H1 (cell line): Measurements from ENCODE around the gene AKR1C1. TPM values are rescaled to one million over a fixed set of nuclear protein-coding genes. Genes with fewer than 3 reads are reported as not detected.

ENCODE experiments used
- CTCF ChIA-PET: fragments of 300-600 bp; sonication (Branson Sonifier 250); formaldehyde crosslinking; loops from one replicate; lab custom pipeline; 2021; ENCODE audit not compliant: partially characterized antibody; lab: Charles Lee
- POLR2A ChIA-PET: fragments of 300-600 bp; sonication (Branson Sonifier 250); formaldehyde crosslinking; loops from one replicate; lab custom pipeline; 2021; ENCODE audit warnings: inconsistent platforms; ENCODE audit not compliant: partially characterized antibody; lab: Charles Lee
- DNase-seq, 2 experiments: peaks; one replicate each; pipeline versions ENCODE4 v3.0.0 to v3.0.0-alpha.2; 2010 to 2022; ENCODE audit warnings: low spot score in 2 of 2, low read depth in 1 of 2, mixed read lengths in 1 of 2
- FAIRE-seq: peaks from 2 replicates; lab custom pipeline; 2011; peaks lifted over from hg19 to GRCh38; lab: Jason Lieb, UNC
- H2AFZ ChIP-seq: 2 replicates; pipeline ENCODE4 v1.8.1; 2012; ENCODE audit warnings: low read length, inconsistent platforms
- H2AK5ac ChIP-seq: 2 replicates; pipeline ENCODE4 v1.6.1; 2013; ENCODE audit warnings: low read depth, low read length
- H2BK120ac ChIP-seq: replicated peaks from 2 replicates; pipeline ENCODE3; 2013; ENCODE audit warnings: low read depth, low read length, inconsistent platforms
- H2BK12ac ChIP-seq: 2 replicates; pipeline ENCODE4 v1.6.1; 2013; ENCODE audit warnings: low read depth, low read length
- H2BK15ac ChIP-seq: 2 replicates; pipeline ENCODE4 v1.6.1; 2013; ENCODE audit warnings: low read length
- H2BK20ac ChIP-seq: 2 replicates; pipeline ENCODE4 v1.6.1; 2013; ENCODE audit warnings: low read length
- H2BK5ac ChIP-seq: 2 replicates; pipeline ENCODE4 v1.6.1; 2013; ENCODE audit warnings: low read depth, low read length
- H3K14ac ChIP-seq: 2 replicates; pipeline ENCODE4 v1.6.1; 2013; ENCODE audit warnings: inconsistent platforms; ENCODE audit not compliant: insufficient read length
- H3K18ac ChIP-seq: 2 replicates; pipeline ENCODE4 v1.6.1; 2013; ENCODE audit warnings: low read length; ENCODE audit errors: extremely low read depth
- H3K23ac ChIP-seq: 2 replicates; pipeline ENCODE4 v1.6.1; 2013; ENCODE audit warnings: inconsistent platforms; ENCODE audit not compliant: insufficient read length
- H3K23me2 ChIP-seq: 2 replicates; pipeline ENCODE4 v1.6.1; 2013; ENCODE audit warnings: low read depth, low read length
- H3K27ac ChIP-seq: 2 replicates; pipeline ENCODE4 v1.6.1; 2011; ENCODE audit warnings: low read depth, low read length, inconsistent platforms
- H3K27me3 ChIP-seq, 4 experiments: replicated peaks in 1 of 4; 1 replicate in 1 of 4; 2 replicates in 3 of 4; pipeline versions ENCODE4 v1.6.1 to v1.8.1; 2011 to 2013; ENCODE audit warnings: low read length in 3 of 4, mild to moderate bottlenecking in 3 of 4, inconsistent platforms in 2 of 4, mixed read lengths in 2 of 4, moderate library complexity in 1 of 4; ENCODE audit not compliant: control insufficient read depth in 3 of 4, insufficient read depth in 3 of 4; ENCODE audit errors: extremely low read depth in 1 of 4
- H3K36me3 ChIP-seq, 4 experiments: 2 replicates each; pipeline versions ENCODE4 v1.6.1 to v1.8.1; 2011 to 2013; ENCODE audit warnings: mild to moderate bottlenecking in 4 of 4, low read length in 3 of 4, moderate library complexity in 2 of 4, control low read depth in 1 of 4, inconsistent platforms in 1 of 4; ENCODE audit not compliant: insufficient read depth in 4 of 4, control insufficient read depth in 2 of 4
- H3K4ac ChIP-seq: replicated peaks from 2 replicates; pipeline ENCODE3; 2013; ENCODE audit warnings: low read length, low read depth, mixed read lengths, inconsistent platforms; ENCODE audit not compliant: insufficient read length
- H3K4me1 ChIP-seq, 4 experiments: replicated peaks in 1 of 4; 1 replicate in 1 of 4; 2 replicates in 3 of 4; pipeline versions ENCODE4 v1.6.1 to v1.8.1; 2011 to 2013; ENCODE audit warnings: low read length in 3 of 4, inconsistent platforms in 2 of 4, mixed read lengths in 1 of 4; ENCODE audit not compliant: insufficient read depth in 4 of 4, control insufficient read depth in 3 of 4
- H3K4me2 ChIP-seq, 2 experiments: 2 replicates each; pipeline versions ENCODE4 v1.6.1 to v1.8.1; 2011 to 2013; ENCODE audit warnings: low read depth in 2 of 2, low read length in 2 of 2, control low read depth in 1 of 2, inconsistent platforms in 1 of 2, mild to moderate bottlenecking in 1 of 2; ENCODE audit not compliant: insufficient read depth in 1 of 2
- H3K4me3 ChIP-seq, 4 experiments: fragments of 200-600, 300-600 bp in 1 of 4; sonication (generic), shearing (Covaris generic), sonication (Bioruptor Twin) in 1 of 4; 2 replicates each; pipeline versions ENCODE4 v1.5.1 to v1.8.1; 2011 to 2016; ENCODE audit warnings: low read length in 4 of 4, low read depth in 3 of 4, control low read depth in 2 of 4, inconsistent platforms in 2 of 4, mild to moderate bottlenecking in 2 of 4, mixed read lengths in 1 of 4, moderate library complexity in 1 of 4; ENCODE audit not compliant: insufficient read depth in 2 of 4; ENCODE audit errors: extremely low read depth in 1 of 4
- H3K56ac ChIP-seq: replicated peaks from 2 replicates; pipeline ENCODE3; 2013; ENCODE audit warnings: low read depth, mild to moderate bottlenecking, mixed read lengths, low read length, inconsistent platforms; ENCODE audit not compliant: insufficient read length
- H3K79me1 ChIP-seq: 2 replicates; pipeline ENCODE4 v1.6.1; 2013; ENCODE audit warnings: low read depth, low read length, control low read depth
- H3K79me2 ChIP-seq, 2 experiments: 2 replicates each; pipeline versions ENCODE4 v1.6.1 to v1.8.1; 2012 to 2013; ENCODE audit warnings: low read length in 2 of 2, mild to moderate bottlenecking in 2 of 2, inconsistent platforms in 1 of 2; ENCODE audit not compliant: insufficient read depth in 2 of 2, control insufficient read depth in 1 of 2
- H3K9ac ChIP-seq, 4 experiments: replicated peaks in 1 of 4; 1 replicate in 1 of 4; 2 replicates in 3 of 4; pipeline versions ENCODE4 v1.6.1 to v1.8.1; 2011 to 2013; ENCODE audit warnings: low read depth in 3 of 4, low read length in 3 of 4, control low read depth in 2 of 4, mild to moderate bottlenecking in 2 of 4, moderate library complexity in 2 of 4, inconsistent platforms in 1 of 4; ENCODE audit errors: extremely low read depth in 1 of 4
- H3K9me3 ChIP-seq, 2 experiments: 2 replicates each; pipeline versions ENCODE4 v1.6.1 to v1.8.1; 2012 to 2013; ENCODE audit warnings: mild to moderate bottlenecking in 2 of 2, moderate library complexity in 2 of 2, control low read depth in 1 of 2, inconsistent platforms in 1 of 2, low read depth in 1 of 2, low read length in 1 of 2, mixed read lengths in 1 of 2; ENCODE audit not compliant: insufficient read depth in 2 of 2
- H4K20me1 ChIP-seq, 2 experiments: replicated peaks in 1 of 2; 2 replicates each; pipeline versions ENCODE3 to v1.8.1; 2011 to 2013; ENCODE audit warnings: inconsistent platforms in 2 of 2, low read length in 2 of 2, mild to moderate bottlenecking in 1 of 2; ENCODE audit not compliant: insufficient read depth in 2 of 2, control insufficient read depth in 1 of 2
- H4K5ac ChIP-seq: 2 replicates; pipeline ENCODE4 v1.6.1; 2013; ENCODE audit warnings: low read length, low read depth, mixed read lengths, inconsistent platforms; ENCODE audit not compliant: insufficient read length
- H4K8ac ChIP-seq: 2 replicates; pipeline ENCODE4 v1.8.0; 2013; ENCODE audit warnings: mild to moderate bottlenecking, moderate library complexity, low read length, inconsistent platforms; ENCODE audit not compliant: insufficient read depth; ENCODE audit errors: extremely low read depth
- H4K91ac ChIP-seq: replicated peaks from 2 replicates; pipeline ENCODE3; 2013; ENCODE audit warnings: low read length, mixed read lengths, inconsistent platforms; ENCODE audit not compliant: insufficient read length
- ATF2 ChIP-seq: IDR thresholded peaks from 2 replicates; pipeline ENCODE4 v1.6.1; 2012; ENCODE audit warnings: low read length, inconsistent platforms
- BRCA1 ChIP-seq: IDR thresholded peaks from 2 replicates; pipeline ENCODE4 v1.6.1; 2012; ENCODE audit warnings: low read depth, low read length, improper control_type of control experiment
- CBX8 ChIP-seq: fragments of 300-800, 300-1000 bp; sonication (generic); IDR thresholded peaks from 2 replicates; pipeline ENCODE4 v1.7.1; 2016; ENCODE audit warnings: low read depth, low read length, borderline replicate concordance
- HDAC2 ChIP-seq, 2 experiments: fragments of 300-600 bp in 1 of 2; sonication (generic) in 1 of 2; IDR thresholded peaks; 2 replicates each; pipeline ENCODE4 v1.6.1; 2011 to 2012; ENCODE audit warnings: low read depth in 2 of 2, low read length in 2 of 2, mild to moderate bottlenecking in 2 of 2, moderate library complexity in 2 of 2, borderline replicate concordance in 1 of 2, inconsistent platforms in 1 of 2
- KDM4A ChIP-seq: IDR thresholded peaks from one replicate; pipeline ENCODE4 v1.7.1; 2012; ENCODE audit warnings: low read depth, mild to moderate bottlenecking, moderate library complexity, low read length, inconsistent platforms; ENCODE audit not compliant: severe bottlenecking
- KDM5A ChIP-seq: fragments of 200-600 bp; IDR thresholded peaks from 2 replicates; pipeline ENCODE4 v1.7.1; 2012; ENCODE audit warnings: mild to moderate bottlenecking, low read length, inconsistent platforms, mixed read lengths
- PHF8 ChIP-seq: fragments of 200-600 bp; sonication (generic); conservative IDR thresholded peaks from 2 replicates; pipeline ENCODE4 v1.7.1; 2012; ENCODE audit warnings: low read depth, mild to moderate bottlenecking, inconsistent platforms, low read length, moderate library complexity
- SP1 ChIP-seq: IDR thresholded peaks from 2 replicates; pipeline ENCODE4 v1.6.1; 2011; ENCODE audit warnings: low read depth, low read length
- SUZ12 ChIP-seq: fragments of 200-600 bp; sonication (generic); IDR thresholded peaks from 2 replicates; pipeline ENCODE4 v1.6.1; 2012; ENCODE audit warnings: mild to moderate bottlenecking, inconsistent platforms, low read length, moderate library complexity, mixed read lengths
- TAF1 ChIP-seq: IDR thresholded peaks from 2 replicates; pipeline ENCODE4 v1.6.1; 2011; ENCODE audit warnings: mild to moderate bottlenecking, low read depth, low read length
- WGBS, 2 experiments: shearing (Covaris generic) in 1 of 2; methylation state at CpG; one replicate each; pipeline versions ENCODE4 v1.1.6 to v1.1.7; 2013 to 2015; ENCODE audit warnings: low lambda C conversion rate in 2 of 2, mixed read lengths in 2 of 2, inconsistent platforms in 1 of 2, low coverage in 1 of 2, missing lambda C conversion rate in 1 of 2; ENCODE audit not compliant: insufficient replicate concordance in 2 of 2, insufficient coverage in 1 of 2, insufficient read length in 1 of 2; ENCODE audit errors: extremely low coverage in 1 of 2, missing lambda C conversion rate in 1 of 2; 5-methylcytosine and 5-hydroxymethylcytosine counted together
- polyA plus RNA-seq, 7 experiments: library from polyadenylated mRNA; depleted of rRNA in 3 of 7; stranded (reverse) in 5 of 7; unstranded in 2 of 7; fragments of >200 nt in 5 of 7; fragments of 200-250 nt in 2 of 7; gene quantifications; 1 replicate in 5 of 7; 2 replicates in 1 of 7; 4 replicates in 1 of 7; pipeline versions ENCODE4 v1.2.1 to v1.2.3, GENCODE V29; 2011 to 2013; ENCODE audit warnings: missing spikeins in 2 of 7, mixed read lengths in 2 of 7
- total RNA-seq: library from RNA; stranded (reverse); fragmentation: NEBNext Ultra II Directional; extraction: Animal tissue kit (Norgen Biotek cat#: 25700); gene quantifications from 2 replicates; pipeline ENCODE4 v1.2.1, GENCODE V29; 2021

AKR1C1 gene
- total and polyA plus RNA-seq, 2 of the 8 experiments (the other 6 are each of a cell fraction or from before 2014, with no cell fraction given) = 1.4 to 2.1 TPM

GRCh38 chr10:5013385-5013784, 50.2 kb downstream of the AKR1C1 start:
- H4K91ac ChIP-seq = no peak overlapping the region
- no peak overlapping the region for H3K23ac ChIP-seq
- FAIRE-seq (no peak), DNase-seq (no peak)
- ChIA-PET POLR2A (no interaction called here), CTCF (no interaction called here)
- H3K9me3 ChIP-seq = no peaks in the 10 kb centered on the region
- no peak overlapping the region for H3K4ac ChIP-seq
- no peak overlapping the region for H3K27ac ChIP-seq
- no peaks in the 10 kb centered on the region for H3K36me3 ChIP-seq
- H3K9ac ChIP-seq = no peak overlapping the region
- H3K18ac ChIP-seq = no peak overlapping the region
- no peaks in the 10 kb centered on the region for H3K79me2 ChIP-seq
- H3K27me3 ChIP-seq = no peaks in the 10 kb centered on the region
- no peak overlapping the region for H3K4me3 ChIP-seq
- no peak overlapping the region for H2BK12ac ChIP-seq
- 62% methylated on average over 1 of the region's 1 CpG; no CpG with 5 or more reads in 1 of the 2 experiments for whole genome bisulfite sequencing, 2 experiments
- no peaks in the 10 kb centered on the region for H3K4me1 ChIP-seq
- H2BK120ac ChIP-seq = no peak overlapping the region
- no peak overlapping the region for H4K5ac ChIP-seq
- H2AK5ac ChIP-seq = no peak overlapping the region
- H3K14ac ChIP-seq = no peak overlapping the region
- H4K20me1 ChIP-seq = no peaks in the 10 kb centered on the region
- no peak overlapping the region for H4K8ac ChIP-seq
- no peak overlapping the region for H2BK20ac ChIP-seq
- no peak overlapping the region for H3K4me2 ChIP-seq
- no peak overlapping the region for H2AFZ ChIP-seq
- no peak overlapping the region for H3K56ac ChIP-seq
- H2BK15ac ChIP-seq = no peak overlapping the region
- no peaks in the 10 kb centered on the region; the same call in 1 of the 2 replicates for H3K23me2 ChIP-seq
- no peaks in the 10 kb centered on the region for H3K79me1 ChIP-seq
- no peak overlapping the region for H2BK5ac ChIP-seq
- TF ChIP-seq ATF2 (no peak), SP1 (no peak), HDAC2 (IDR thresholded peaks at IDR 0.05; ENCODE audit: borderline replicate concordance in 1 of 2, low read depth in 2 of 2, low read length in 2 of 2) (no peak), SUZ12 (no peak), CBX8 (no peak), BRCA1 (no peak), TAF1 (no peak), PHF8 (no peak), KDM5A (no peak), KDM4A (no peak)
